ENCODE measurements around the gene ZXDC.

DNA sequence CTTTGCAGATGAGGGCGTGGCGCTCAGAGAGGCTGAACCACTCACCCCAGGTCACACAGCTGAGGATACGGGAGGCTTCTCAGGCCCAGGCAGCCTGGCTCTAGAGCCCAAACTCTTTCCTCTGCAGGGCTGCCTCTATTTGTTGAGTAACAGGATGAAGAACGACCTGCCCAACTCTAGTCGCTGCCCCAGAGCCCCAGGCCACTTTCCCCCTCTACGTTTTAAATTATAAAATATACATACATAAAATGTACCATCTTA lies 19.2 kb upstream of the ZXDC start:
- no peak for TF ChIP-seq POLR2A (IDR thresholded peaks at IDR 0.05)
- TF ChIP-seq, protein P1, sequence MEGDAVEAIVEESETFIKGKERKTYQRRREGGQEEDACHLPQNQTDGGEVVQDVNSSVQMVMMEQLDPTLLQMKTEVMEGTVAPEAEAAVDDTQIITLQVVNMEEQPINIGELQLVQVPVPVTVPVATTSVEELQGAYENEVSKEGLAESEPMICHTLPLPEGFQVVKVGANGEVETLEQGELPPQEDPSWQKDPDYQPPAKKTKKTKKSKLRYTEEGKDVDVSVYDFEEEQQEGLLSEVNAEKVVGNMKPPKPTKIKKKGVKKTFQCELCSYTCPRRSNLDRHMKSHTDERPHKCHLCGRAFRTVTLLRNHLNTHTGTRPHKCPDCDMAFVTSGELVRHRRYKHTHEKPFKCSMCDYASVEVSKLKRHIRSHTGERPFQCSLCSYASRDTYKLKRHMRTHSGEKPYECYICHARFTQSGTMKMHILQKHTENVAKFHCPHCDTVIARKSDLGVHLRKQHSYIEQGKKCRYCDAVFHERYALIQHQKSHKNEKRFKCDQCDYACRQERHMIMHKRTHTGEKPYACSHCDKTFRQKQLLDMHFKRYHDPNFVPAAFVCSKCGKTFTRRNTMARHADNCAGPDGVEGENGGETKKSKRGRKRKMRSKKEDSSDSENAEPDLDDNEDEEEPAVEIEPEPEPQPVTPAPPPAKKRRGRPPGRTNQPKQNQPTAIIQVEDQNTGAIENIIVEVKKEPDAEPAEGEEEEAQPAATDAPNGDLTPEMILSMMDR (IDR thresholded peaks at IDR 0.05): no peak

Data from uterus (tissue), 2 donors.